ENCODE measurements around the gene PRR9. TPM values are rescaled to one million over a fixed set of nuclear protein-coding genes. Genes with fewer than 3 reads are reported as not detected.
"Not testable (repeated sequence)": the region's sequence is repeated elsewhere in the genome, so short reads cannot be mapped to it uniquely, and the experiment has no call there.

The PRR9 gene
- polyA plus RNA-seq, 1 donor from 2014 or later: not detected

DNA sequence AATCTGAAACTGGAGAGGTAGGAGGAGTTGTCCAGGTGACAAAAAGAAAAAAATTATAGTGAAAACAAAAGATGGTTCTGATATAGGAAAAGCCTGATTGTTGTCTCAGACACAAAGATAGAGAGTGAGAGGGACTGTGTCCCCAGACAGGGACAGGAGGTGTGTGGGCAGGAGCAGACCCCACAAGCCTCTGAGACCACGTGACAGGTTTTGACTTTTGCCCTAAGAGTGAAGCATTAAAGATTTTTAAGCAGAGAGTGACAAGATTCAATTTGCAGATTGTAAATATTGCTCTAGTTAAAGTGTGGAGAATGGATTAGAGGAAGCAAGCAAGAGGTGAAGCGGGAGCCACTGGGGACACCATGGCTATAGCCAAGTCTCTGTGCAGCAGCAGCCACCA lies 10.4 kb downstream of the PRR9 start:
- Histone ChIP-seq H3K9ac (ENCODE audit: low read length) (no peak overlapping the region), H3K4me3 (ENCODE audit: low read length) (no peak overlapping the region), H3F3A (ENCODE audit: insufficient read depth, low read length, poor library complexity, severe bottlenecking) (no peaks in the 10 kb centered on the region), H3K9me2 (ENCODE audit: insufficient read depth, low read length) (no peaks in the 10 kb centered on the region), H3K79me2 (replicated peaks; ENCODE audit: insufficient read depth, low read length) (no peaks in the 10 kb centered on the region), H4K20me1 (ENCODE audit: insufficient read depth) (no peaks in the 10 kb centered on the region), H3K9me3 (ENCODE audit: low read length) (no peaks in the 10 kb centered on the region), H3K36me3 (ENCODE audit: insufficient read depth, low read length) (no peaks in the 10 kb centered on the region), H3K27me3 (ENCODE audit: insufficient read depth, low read depth, low read length) (no peaks in the 10 kb centered on the region), H2AFZ (ENCODE audit: low read depth, low read length) (no peak overlapping the region), H3K27ac (ENCODE audit: low read length) (no peak overlapping the region), H3K4me2 (ENCODE audit: low read length) (no peak overlapping the region)
- TF ChIP-seq MXI1 (conservative IDR thresholded peaks at IDR 0.05; ENCODE audit: poor library complexity, severe bottlenecking) (no peak), POLR2AphosphoS5 (IDR thresholded peaks at IDR 0.05) (no peak), EP300 (conservative IDR thresholded peaks at IDR 0.05; ENCODE audit: poor library complexity, severe bottlenecking) (no peak), EZH2 (IDR thresholded peaks at IDR 0.05; ENCODE audit: borderline replicate concordance, insufficient read depth, low read length, poor library complexity, severe bottlenecking) (no peak)
- TF ChIP-seq, protein P1, sequence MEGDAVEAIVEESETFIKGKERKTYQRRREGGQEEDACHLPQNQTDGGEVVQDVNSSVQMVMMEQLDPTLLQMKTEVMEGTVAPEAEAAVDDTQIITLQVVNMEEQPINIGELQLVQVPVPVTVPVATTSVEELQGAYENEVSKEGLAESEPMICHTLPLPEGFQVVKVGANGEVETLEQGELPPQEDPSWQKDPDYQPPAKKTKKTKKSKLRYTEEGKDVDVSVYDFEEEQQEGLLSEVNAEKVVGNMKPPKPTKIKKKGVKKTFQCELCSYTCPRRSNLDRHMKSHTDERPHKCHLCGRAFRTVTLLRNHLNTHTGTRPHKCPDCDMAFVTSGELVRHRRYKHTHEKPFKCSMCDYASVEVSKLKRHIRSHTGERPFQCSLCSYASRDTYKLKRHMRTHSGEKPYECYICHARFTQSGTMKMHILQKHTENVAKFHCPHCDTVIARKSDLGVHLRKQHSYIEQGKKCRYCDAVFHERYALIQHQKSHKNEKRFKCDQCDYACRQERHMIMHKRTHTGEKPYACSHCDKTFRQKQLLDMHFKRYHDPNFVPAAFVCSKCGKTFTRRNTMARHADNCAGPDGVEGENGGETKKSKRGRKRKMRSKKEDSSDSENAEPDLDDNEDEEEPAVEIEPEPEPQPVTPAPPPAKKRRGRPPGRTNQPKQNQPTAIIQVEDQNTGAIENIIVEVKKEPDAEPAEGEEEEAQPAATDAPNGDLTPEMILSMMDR (IDR thresholded peaks at IDR 0.05; ENCODE audit: poor library complexity, severe bottlenecking): no peak
- TF ChIP-seq, protein P2, sequence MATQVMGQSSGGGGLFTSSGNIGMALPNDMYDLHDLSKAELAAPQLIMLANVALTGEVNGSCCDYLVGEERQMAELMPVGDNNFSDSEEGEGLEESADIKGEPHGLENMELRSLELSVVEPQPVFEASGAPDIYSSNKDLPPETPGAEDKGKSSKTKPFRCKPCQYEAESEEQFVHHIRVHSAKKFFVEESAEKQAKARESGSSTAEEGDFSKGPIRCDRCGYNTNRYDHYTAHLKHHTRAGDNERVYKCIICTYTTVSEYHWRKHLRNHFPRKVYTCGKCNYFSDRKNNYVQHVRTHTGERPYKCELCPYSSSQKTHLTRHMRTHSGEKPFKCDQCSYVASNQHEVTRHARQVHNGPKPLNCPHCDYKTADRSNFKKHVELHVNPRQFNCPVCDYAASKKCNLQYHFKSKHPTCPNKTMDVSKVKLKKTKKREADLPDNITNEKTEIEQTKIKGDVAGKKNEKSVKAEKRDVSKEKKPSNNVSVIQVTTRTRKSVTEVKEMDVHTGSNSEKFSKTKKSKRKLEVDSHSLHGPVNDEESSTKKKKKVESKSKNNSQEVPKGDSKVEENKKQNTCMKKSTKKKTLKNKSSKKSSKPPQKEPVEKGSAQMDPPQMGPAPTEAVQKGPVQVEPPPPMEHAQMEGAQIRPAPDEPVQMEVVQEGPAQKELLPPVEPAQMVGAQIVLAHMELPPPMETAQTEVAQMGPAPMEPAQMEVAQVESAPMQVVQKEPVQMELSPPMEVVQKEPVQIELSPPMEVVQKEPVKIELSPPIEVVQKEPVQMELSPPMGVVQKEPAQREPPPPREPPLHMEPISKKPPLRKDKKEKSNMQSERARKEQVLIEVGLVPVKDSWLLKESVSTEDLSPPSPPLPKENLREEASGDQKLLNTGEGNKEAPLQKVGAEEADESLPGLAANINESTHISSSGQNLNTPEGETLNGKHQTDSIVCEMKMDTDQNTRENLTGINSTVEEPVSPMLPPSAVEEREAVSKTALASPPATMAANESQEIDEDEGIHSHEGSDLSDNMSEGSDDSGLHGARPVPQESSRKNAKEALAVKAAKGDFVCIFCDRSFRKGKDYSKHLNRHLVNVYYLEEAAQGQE (IDR thresholded peaks at IDR 0.05; ENCODE audit: borderline replicate concordance): no peak

DNA sequence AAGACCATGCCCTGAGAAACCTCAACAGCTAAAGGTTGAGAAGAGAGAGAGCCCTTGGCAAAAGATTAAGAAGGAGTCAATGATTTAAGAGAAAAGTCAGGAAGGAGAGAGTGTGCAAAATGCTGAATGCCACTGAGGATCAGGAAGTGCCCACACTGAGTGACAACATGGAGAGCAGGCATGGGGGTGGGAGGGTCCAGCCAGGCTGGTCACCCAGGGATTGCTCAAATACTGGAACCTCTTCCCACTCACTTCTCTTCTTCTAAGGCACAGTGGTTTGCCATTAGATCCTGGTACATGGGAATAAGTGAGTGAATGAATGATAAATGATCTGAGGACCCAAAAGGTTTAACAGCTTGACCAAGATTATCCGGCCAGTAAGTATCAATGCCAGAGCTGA lies 11.1 kb downstream of the PRR9 start:
- Histone ChIP-seq H3F3A (ENCODE audit: insufficient read depth, low read length, poor library complexity, severe bottlenecking) (no peaks in the 10 kb centered on the region), H4K20me1 (ENCODE audit: insufficient read depth) (no peaks in the 10 kb centered on the region), H3K79me2 (replicated peaks; ENCODE audit: insufficient read depth, low read length) (no peaks in the 10 kb centered on the region), H3K4me2 (ENCODE audit: low read length) (no peak overlapping the region), H3K9me3 (ENCODE audit: low read length) (no peaks in the 10 kb centered on the region), H2AFZ (ENCODE audit: low read depth, low read length) (no peak overlapping the region), H3K9me2 (ENCODE audit: insufficient read depth, low read length) (no peaks in the 10 kb centered on the region), H3K9ac (ENCODE audit: low read length) (no peak overlapping the region), H3K27ac (ENCODE audit: low read length) (no peak overlapping the region), H3K36me3 (ENCODE audit: insufficient read depth, low read length) (no peaks in the 10 kb centered on the region), H3K4me3 (ENCODE audit: low read length) (no peak overlapping the region), H3K27me3 (ENCODE audit: insufficient read depth, low read depth, low read length) (no peaks in the 10 kb centered on the region)
- TF ChIP-seq EZH2 (IDR thresholded peaks at IDR 0.05; ENCODE audit: borderline replicate concordance, insufficient read depth, low read length, poor library complexity, severe bottlenecking) (no peak), EP300 (conservative IDR thresholded peaks at IDR 0.05; ENCODE audit: poor library complexity, severe bottlenecking) (no peak)

DNA sequence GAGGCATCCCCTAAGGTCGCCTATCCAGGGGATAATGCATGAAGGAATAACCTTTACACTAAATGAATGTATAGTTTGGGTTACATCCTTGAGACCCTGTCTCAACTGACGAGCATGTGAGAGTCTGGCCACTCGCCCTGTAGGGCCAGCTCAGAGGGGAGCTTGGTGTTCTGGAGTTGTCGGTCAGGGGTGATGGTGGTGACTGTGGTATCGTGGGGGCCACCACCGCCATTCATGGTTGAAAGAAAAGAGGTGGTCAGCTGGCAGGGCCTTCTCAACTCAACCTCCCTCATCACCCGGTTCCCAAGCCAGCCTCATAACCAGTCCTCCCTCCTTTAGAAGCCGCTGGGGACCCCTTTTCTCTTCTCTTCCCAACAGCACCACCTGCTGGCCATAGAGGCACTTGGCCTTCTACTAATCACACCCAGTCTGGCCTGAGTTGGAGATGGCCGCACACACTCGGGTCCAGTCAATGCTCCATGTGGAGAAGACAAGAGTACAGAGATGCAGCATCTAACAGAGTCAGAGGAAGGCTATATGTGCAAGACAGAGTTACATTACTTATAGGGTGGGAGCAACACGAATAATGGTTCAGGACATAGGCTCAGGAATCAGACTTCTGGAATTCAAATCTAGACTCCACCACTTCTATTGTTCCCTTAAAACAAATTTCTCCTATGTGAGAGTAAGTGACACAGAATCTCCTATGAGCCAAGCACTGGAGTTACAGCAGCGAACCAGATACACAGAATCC lies 11.9 kb downstream of the PRR9 start:
- not testable (repeated sequence) for H3K27me3 ChIP-seq (ENCODE audit: insufficient read depth, low read depth, low read length); H2AFZ ChIP-seq (ENCODE audit: low read depth, low read length); H3K27ac ChIP-seq (ENCODE audit: low read length); H4K20me1 ChIP-seq (ENCODE audit: insufficient read depth); H3K79me2 ChIP-seq (replicated peaks; ENCODE audit: insufficient read depth, low read length); H3F3A ChIP-seq (ENCODE audit: insufficient read depth, low read length, poor library complexity, severe bottlenecking); H3K36me3 ChIP-seq (ENCODE audit: insufficient read depth, low read length); H3K9me3 ChIP-seq (ENCODE audit: low read length); H3K9ac ChIP-seq (ENCODE audit: low read length); H3K9me2 ChIP-seq (ENCODE audit: insufficient read depth, low read length); H3K4me3 ChIP-seq (ENCODE audit: low read length); H3K4me2 ChIP-seq (ENCODE audit: low read length)

Data from neural cell (in vitro differentiated cells).